GM18870 (cell line): ENCODE measurements around the gene CFAP53.
A peak's percentile ranks its signal among the peaks of the same experiment; 100 is the strongest.
"Not testable (repeated sequence)": the region's sequence is repeated elsewhere in the genome, so short reads cannot be mapped to it uniquely, and the experiment has no call there.

ENCODE experiments used
- ATAC-seq: cut with Tn5 transposase; IDR thresholded peaks from one replicate; pipeline ENCODE4 v1.9.1; 2021; ENCODE audit warnings: moderate library complexity; ENCODE audit not compliant: unreplicated experiment

CFAP53 gene

DNA sequence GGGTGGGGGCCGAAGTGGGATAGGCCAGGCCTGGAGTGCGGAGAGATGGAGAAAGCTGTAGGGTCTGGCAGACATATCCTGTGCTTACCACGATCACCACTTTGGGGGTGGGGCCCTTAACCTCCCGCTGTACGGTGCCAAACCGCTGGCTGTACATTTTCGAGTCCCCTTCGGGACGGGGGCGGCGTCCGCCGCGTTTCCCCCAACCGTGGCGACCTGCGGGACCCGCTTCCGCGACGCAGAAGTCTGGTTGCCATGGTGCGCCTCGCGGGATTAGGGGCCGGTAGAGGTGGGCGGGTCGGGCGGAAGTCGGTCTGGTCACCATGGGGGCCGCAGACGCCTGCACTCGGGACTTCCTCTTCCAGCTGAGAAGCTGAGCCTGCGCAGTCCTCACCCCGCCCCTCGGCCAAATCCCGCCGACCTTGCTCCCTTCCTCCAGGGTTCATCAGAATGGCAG is at the start of gene CFAP53:
Gene CFAP53, minus strand, starts transcription at position 248 of the 457 bp plus-strand sequence. Its CDS starts 91 bp downstream, at position 157.
- peak; percentile 44 for ATAC-seq

- ATAC-seq: peak; percentile 69
Measured at GRCh38 chr18:50315100-50315871, 49.0 kb upstream of the CFAP53 start.

- ATAC-seq: no peak
Measured at GRCh38 chr18:50313873-50314460, 47.7 kb upstream of the CFAP53 start.

DNA sequence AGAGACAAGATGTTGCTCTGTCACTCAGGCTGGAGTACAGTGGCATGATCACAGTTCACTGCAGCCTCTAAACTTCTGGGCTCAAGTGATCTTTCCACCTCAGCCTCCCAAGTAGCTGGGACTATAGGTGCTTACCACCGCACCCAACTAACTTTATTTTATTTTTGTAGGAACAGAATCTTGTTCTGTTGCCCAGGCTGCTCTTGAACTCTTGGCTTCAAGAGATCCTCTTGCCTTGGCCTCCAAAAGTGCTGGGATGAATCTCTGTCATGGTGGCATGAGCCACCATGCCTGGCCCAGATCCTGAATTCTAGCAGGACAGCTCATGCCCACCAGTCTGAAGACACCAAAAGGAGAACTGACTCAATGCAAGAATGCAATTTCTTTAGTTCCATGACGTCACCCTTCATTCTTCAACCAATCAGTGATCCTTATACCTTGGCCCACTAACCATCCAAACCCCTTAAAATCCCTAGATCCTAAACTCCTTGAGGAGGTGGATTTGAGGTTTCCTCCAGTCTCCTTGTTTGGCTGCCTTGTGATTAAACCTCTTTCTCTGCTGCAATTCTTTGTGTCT is 46.8 kb upstream of the CFAP53 start:
- peak; percentile 15 for ATAC-seq

DNA sequence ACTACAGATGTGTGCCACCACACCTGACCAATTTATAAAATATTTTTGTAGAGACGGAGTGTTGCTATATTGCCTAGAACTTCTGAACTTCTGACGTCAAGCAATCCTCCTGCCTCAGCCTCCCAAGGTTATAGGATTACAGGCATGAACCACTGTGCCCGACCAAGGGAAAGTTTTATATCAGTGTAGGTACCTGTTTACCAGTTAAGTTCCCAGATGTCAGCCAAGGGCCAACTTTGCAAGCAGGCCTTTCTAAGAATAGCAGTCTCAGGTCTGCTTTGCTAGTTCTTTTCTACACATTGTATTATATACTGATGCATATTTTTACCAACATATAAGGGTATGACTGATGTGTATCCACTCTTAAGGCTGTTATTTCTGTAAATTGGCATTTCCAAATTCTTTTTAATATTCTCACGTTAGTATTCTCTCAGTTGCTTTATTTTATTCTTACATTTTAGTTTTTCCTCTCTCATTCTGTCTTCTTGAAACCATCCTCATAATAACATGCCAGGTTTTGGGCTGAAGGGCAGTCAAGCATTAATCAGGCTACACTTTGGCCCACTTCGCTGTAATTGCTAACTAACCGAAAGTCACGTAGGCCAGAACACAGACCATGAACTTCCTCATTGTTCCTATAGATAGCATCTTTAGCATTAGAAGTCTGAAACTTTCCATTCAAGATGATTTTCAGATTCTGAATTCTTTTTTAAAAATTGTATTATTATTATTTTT is 46.2 kb upstream of the CFAP53 start:
- ATAC-seq: peak; percentile 74

GRCh38 chr18:50311650-50312049 is 45.4 kb upstream of the CFAP53 start:
- no peak for ATAC-seq

- no peak for ATAC-seq
Measured at GRCh38 chr18:50310080-50310479, 43.8 kb upstream of the CFAP53 start.

GRCh38 chr18:50308851-50309250 is 42.6 kb upstream of the CFAP53 start:
- not testable (repeated sequence) for ATAC-seq

GRCh38 chr18:50307738-50308470 is 41.6 kb upstream of the CFAP53 start:
- ATAC-seq: peak; percentile 82

- ATAC-seq: no peak
Measured at GRCh38 chr18:50307400-50307737, 41.1 kb upstream of the CFAP53 start.

- ATAC-seq: no peak
Measured at GRCh38 chr18:50306944-50307343, 40.6 kb upstream of the CFAP53 start.

GRCh38 chr18:50301074-50301473 is 34.8 kb upstream of the CFAP53 start:
- ATAC-seq: no peak

GRCh38 chr18:50299626-50300388 is 33.5 kb upstream of the CFAP53 start:
- ATAC-seq: no peak

DNA sequence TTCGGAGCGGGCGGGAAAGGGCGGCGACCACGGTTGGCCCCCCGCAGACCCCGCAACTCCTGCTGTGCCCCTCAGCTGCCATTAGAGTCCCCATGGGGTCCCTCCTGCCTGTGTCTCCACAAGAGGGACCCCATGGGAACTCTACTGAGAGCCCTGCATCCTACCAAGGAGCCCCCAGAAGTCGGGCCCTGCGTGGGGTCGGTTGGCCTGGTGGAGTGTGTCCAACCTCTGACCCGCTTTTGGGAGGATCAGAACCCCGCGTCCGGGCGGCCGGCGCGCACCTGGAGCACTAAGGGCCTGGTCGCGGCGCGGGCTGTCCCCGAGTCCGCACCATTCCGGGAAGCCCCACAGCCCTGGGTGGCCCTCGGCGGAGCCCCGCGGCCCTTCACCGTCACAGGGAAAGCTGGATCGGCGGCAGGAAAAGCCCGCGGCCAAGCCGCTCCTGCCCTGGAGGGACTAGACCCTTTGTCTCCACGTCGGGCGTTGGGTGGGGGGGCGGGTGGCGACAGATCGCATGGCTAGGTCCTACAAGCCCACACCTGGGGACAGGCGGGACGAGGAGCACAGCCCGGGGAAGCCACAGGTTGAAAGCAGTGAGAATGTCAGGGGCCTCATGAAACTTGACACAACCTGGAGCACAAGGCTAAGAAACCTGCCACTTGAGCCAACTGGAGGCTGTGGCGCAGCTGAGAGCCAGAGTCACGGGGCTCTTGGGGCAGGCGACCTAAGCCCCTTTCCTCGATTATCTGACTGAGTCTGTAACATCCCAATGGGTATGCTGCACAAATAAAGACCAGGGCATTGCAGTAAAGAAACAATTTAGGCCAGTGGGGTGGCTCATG is 32.4 kb upstream of the CFAP53 start:
- no peak for ATAC-seq

GRCh38 chr18:50297621-50298442 is 31.5 kb upstream of the CFAP53 start:
- peak; percentile 97 for ATAC-seq

- ATAC-seq: no peak
Measured at GRCh38 chr18:50293039-50293438, 26.7 kb upstream of the CFAP53 start.

DNA sequence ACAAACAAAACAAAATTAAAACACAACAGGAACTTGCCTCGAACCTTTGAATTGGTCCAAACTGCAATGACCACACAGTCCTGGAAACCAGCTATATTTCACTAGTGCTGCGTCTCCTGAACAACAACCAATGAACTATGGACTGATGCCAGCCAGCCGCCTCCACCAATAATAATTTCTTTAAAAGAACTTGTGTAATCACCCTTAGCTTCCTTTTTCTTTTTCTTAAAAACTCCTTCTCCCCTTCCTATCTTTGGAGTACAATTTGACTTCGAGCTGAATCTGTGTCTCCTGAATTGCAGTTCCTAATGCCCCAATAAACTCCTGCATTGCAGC is 22.8 kb upstream of the CFAP53 start:
- no peak for ATAC-seq

- ATAC-seq: not testable (repeated sequence)
Measured at GRCh38 chr18:50288348-50289107, 22.2 kb upstream of the CFAP53 start.
